GM13976 (cell line): ENCODE data around the gene DNAJA2.

Source experiments
- DNase-seq: peaks from one replicate; pipeline ENCODE4 v3.0.0; 2012; ENCODE audit warnings: low spot score
- in situ Hi-C: fragments of 300-500 bp; cut with MboI; formaldehyde crosslinking; loops from one replicate; pipeline ENCODE4 v1.12.0; 2022; ENCODE audit warnings: low sequenced_read_pairs, mixed read lengths, inconsistent platforms; ENCODE audit not compliant: unreplicated experiment
- TF ChIP-seq, protein P1 (sequence below): IDR thresholded peaks from 2 replicates; pipeline ENCODE4 v1.5.1; 2012; ENCODE audit warnings: borderline replicate concordance, mild to moderate bottlenecking; ENCODE audit not compliant: insufficient read depth; ENCODE audit errors: extremely low read depth, missing control alignments, control extremely low read depth

Gene DNAJA2

DNA sequence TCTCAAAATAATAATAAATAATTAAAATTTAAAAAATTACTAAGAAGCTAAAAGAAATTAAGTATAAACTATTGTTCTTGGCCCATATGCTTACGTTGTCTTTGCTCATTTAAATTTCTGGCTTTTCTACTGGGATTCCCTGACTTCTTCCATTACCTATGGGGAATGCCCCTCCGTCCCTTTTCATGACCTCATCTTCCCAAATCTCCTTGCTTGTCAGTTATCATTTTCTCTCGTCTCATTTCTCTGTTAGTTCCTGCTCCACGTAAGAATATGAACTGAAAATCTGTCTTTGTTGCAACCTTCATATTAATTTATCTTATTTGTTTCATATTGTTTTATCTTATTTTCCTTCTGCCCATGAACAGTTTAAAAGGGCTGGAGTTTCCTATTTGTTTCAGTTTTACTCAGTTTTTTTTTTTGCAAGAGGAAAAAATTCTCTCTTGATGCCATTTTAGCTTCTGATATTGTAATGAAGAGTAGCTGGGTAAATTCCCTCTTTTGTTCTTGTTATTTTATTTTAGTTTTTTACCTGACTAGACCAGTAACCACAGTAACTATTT is 2.5 kb upstream of the DNAJA2 start:
- in situ Hi-C loops, result no loop called here
- TF ChIP-seq, protein P1, sequence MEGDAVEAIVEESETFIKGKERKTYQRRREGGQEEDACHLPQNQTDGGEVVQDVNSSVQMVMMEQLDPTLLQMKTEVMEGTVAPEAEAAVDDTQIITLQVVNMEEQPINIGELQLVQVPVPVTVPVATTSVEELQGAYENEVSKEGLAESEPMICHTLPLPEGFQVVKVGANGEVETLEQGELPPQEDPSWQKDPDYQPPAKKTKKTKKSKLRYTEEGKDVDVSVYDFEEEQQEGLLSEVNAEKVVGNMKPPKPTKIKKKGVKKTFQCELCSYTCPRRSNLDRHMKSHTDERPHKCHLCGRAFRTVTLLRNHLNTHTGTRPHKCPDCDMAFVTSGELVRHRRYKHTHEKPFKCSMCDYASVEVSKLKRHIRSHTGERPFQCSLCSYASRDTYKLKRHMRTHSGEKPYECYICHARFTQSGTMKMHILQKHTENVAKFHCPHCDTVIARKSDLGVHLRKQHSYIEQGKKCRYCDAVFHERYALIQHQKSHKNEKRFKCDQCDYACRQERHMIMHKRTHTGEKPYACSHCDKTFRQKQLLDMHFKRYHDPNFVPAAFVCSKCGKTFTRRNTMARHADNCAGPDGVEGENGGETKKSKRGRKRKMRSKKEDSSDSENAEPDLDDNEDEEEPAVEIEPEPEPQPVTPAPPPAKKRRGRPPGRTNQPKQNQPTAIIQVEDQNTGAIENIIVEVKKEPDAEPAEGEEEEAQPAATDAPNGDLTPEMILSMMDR, result no peak
- DNase-seq, result no peak

DNA sequence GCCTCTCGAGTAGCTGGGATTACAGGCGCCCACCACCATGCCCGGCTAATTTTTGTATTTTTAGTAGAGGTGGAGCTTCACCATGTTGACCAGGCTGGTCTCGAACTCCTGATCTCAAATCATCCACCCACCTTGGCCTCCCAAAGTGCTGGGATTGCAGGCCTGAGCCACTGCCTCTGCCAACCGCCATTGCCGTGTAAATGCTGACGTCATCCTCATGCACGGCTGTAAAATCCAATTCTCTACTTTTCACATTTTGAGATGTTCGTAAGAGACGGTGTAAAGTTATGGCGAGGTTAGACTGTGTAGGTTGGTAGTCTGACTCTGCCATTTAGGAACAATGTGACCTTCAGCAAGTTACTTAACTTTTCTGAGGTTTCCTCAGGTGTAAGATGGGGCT is 1.7 kb upstream of the DNAJA2 start:
- TF ChIP-seq, protein P1, result no peak
- DNase-seq, result no peak
- in situ Hi-C loops, result no loop called here

DNA sequence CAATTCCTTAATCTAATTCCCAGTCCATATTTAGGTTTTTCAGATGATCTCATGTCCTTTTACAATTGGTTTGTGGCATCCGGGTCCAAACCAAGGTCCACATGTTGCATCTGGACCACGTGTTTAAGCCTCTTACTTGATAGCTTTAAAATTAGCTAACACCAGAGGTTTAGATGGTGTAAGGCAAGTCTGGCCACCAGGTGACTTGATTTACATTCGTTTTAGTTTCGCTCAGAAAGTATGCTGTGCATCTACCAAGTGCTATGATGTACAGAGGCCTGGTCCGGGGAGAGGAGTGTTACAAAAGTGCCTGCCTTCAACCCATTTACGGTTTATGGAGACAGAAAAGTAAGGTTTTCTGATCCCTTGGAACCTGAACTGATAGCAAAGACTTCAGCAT is 878 bp upstream of the DNAJA2 start:
- DNase-seq, result peak; percentile 65
- TF ChIP-seq, protein P1, result no peak
- in situ Hi-C loops, result loop anchor here (25.0 kb wide), 1 partner anchor 163 kb away; the partner anchor contains the start of gene NETO2

DNA sequence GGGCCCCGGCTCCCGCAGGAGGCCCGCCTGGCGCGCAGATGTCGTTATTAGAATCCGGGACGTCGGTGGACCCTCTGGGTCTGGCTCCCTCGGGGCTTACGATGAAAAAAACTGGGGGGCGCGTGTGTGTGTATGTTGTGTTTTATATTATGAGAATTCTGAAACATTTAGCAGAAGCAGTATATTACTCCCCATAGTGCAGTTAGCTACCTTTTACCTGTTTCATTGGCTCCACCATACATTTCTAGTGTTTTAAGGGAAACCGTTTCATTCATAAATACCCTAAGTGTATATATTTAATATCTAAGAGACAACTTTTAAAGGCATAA is 486 bp upstream of the DNAJA2 start:
- TF ChIP-seq, protein P1, result no peak
- in situ Hi-C loops, result loop anchor here (25.0 kb wide), 1 partner anchor 163 kb away; the partner anchor contains the start of gene NETO2
- DNase-seq, result no peak

DNA sequence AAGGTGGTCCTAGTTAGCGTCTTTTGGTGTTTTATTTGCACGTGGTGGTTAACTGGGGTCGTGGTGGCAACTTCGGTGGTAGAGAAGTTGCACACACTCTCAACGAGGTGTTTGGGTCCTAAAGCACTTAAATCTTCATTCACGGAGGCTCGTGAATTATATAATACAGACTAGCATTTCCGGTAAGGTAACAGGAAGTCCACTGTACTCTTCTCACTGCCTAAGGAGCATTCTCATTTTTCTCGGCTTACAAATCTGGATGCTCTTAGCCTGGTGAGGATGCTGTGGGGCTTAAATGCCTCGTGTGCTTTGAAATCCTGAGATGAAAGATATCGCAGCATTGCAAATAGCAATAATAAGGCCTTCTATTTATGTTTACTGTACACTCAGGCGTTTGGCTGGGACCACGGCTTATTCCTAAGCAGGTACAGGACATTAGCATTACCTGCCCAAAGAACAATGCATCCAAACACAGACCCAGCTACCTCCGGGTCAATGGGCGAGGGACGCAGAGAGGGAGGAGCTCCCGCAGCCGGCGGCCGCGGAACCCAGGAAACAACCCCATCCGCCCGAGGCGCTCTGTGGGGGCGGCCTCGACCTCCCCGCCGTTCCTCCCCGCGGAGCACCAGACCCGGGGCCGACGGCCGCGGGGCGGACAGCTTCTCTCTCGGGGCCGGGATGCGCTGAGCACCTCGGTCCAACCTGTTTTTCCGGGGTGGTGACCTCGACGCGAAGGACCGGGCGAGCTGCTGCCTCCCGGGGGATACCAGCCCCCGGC is 856 bp downstream of the DNAJA2 start:
- TF ChIP-seq, protein P1, result no peak
- peak; percentile 75 for DNase-seq
- in situ Hi-C loops, result loop anchor here (25.0 kb wide), 1 partner anchor 165 kb away; the partner anchor contains the start of gene NETO2

DNA sequence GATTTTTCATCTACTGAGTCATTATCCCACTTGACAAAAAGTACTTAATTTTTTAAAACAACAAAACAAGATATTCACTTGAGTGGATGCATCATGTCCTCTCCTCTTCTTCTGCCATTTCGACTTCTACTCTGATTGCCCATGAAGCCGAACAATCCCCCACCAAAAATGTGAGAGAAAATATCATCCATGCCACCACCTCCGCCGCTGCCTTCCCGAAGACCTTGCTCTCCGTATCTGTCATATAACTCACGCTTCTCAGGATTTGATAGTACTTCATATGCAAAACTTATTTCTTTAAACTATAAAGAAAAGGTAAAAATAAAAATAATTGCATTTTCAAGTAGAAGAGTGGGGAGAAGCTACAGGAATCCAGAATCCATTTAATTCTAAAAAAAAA is 2.2 kb downstream of the DNAJA2 start:
- TF ChIP-seq, protein P1, result no peak
- DNase-seq, result no peak
- in situ Hi-C loops, result loop anchor here (25.0 kb wide), 1 partner anchor 166 kb away; the partner anchor contains the start of gene NETO2

DNA sequence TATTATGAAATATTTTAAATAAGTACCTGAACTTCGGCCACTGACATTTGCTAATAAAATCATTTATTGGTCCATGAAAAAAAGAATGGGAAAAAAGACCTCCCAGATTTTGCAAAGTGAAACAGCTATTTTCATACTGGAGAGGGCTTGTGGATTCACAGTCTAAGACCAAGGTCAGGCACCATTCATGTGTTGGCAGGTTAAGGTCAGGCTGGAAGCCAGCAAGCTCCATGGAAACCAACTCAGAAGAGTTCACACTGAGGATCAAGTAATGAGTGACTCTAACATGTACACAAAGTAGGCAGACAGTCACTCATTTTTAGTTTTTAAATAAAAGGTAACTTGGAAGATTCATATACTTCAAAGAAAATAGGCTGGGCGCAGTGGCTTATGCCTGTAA is 3.4 kb downstream of the DNAJA2 start:
- in situ Hi-C loops, result loop anchor here (25.0 kb wide), 1 partner anchor 167 kb away; the partner anchor contains the start of gene NETO2
- DNase-seq, result no peak
- TF ChIP-seq, protein P1, result no peak
